Bronchus fibroblast of lung (primary cell): ENCODE measurements around the gene ABCE1. TPM values are rescaled to one million over a fixed set of nuclear protein-coding genes. Genes with fewer than 3 reads are reported as not detected.

Experiments
- total RNA-seq: library from RNA; depleted of rRNA; stranded (reverse); fragments of >200 nt; gene quantifications from 2 replicates; pipeline ENCODE4 v1.2.3, GENCODE V29; 2015

ABCE1 gene
- 109 and 125 TPM in 2 replicates for total RNA-seq

DNA sequence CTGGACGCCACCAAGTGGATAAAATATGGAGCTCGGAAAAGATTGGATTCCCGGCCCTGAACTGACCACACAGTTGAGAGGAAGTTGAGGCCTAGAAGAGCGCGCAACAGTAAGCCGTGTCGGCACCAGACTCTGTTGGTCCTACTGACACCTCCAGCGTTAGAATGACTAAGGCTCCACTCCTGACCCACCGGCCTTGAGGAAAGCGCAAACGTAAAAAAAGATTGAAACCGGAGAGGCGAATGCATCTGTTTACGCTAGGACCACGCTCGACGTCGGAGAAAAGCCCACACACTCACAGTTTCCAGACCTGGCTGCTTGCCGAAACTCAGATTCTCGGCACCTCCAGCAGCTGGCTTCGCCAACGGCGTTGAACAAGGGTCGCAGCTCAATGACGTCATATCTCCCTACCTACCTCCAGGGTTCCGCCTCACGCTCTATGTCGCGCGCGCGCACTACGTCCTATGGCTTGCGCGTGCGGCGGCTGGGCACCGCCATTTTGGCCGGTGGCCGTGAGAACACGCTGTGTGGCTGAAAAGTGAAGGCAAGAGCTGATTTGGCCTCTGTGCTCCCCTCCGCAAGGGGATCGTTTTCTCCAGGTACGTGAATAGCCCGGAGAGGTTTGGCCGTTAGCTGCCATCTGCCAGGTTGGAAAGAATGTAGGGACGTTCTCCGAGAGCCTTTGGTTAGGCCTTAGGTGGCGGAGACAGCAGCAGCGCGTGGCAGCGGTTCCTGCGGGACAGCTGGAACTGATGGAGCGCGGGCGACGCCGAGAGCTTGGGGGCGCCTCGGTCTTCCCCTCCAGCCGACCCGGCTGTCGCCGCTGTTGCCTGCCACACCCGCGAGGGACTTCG is at the start of gene ABCE1, which contains the start of gene ANAPC10:
TSS of gene ABCE1 (plus strand) at position 491 of the 854 bp plus-strand sequence. CDS start 6,102 bp downstream, outside the sequence.
TSS of gene ANAPC10 (minus strand) at position 376 of the 854 bp plus-strand sequence. CDS start 2,097 bp downstream, outside the sequence.

Other genes with a start within 250 kb of the ABCE1 start
- gene ANAPC10, start 115 bp upstream of the ABCE1 start, total RNA-seq = 19.5 and 23.8 TPM in 2 replicates
- gene OTUD4, start 82.3 kb downstream of the ABCE1 start, total RNA-seq = 7.1 and 7.4 TPM in 2 replicates